Liver (tissue), 9 donors: ENCODE data around the gene SLC22A8. TPM values are rescaled to one million over a fixed set of nuclear protein-coding genes. Genes with fewer than 3 reads are reported as not detected.

ENCODE experiments used
- DNase-seq: peaks from one replicate; pipeline ENCODE4 v3.0.0-alpha.2; 2017; ENCODE audit warnings: low spot score
- H3K27ac ChIP-seq, 2 donors: one replicate each; pipeline ENCODE4 v1.7.0; 2013; ENCODE audit warnings: inconsistent platforms in 2 of 2, low read length in 2 of 2, control low read depth in 1 of 2, low read depth in 1 of 2, mild to moderate bottlenecking in 1 of 2
- H3K27me3 ChIP-seq, 4 donors: one replicate each; pipeline versions ENCODE4 v1.6.1 to v1.7.0; 2013; ENCODE audit warnings: low read length in 3 of 4, inconsistent platforms in 1 of 4, mild to moderate bottlenecking in 1 of 4, moderate library complexity in 1 of 4; ENCODE audit not compliant: control insufficient read depth in 4 of 4, insufficient read depth in 4 of 4
- H3K36me3 ChIP-seq, 4 donors: one replicate each; pipeline versions ENCODE4 v1.6.1 to v1.7.0; 2013; ENCODE audit warnings: low read length in 3 of 4, mild to moderate bottlenecking in 3 of 4, low read depth in 1 of 4, moderate library complexity in 1 of 4; ENCODE audit not compliant: control insufficient read depth in 4 of 4, insufficient read depth in 3 of 4
- H3K4me1 ChIP-seq, 4 donors: one replicate each; pipeline versions ENCODE4 v1.6.1 to v1.7.0; 2013; ENCODE audit warnings: low read length in 3 of 4, mild to moderate bottlenecking in 3 of 4, moderate library complexity in 1 of 4; ENCODE audit not compliant: control insufficient read depth in 4 of 4, insufficient read depth in 4 of 4
- H3K4me3 ChIP-seq, 3 donors: one replicate each; pipeline versions ENCODE4 v1.6.1 to v1.7.0; 2013; ENCODE audit warnings: low read length in 3 of 3, control low read depth in 1 of 3, low read depth in 1 of 3, mild to moderate bottlenecking in 1 of 3
- H3K9ac ChIP-seq, 2 donors: one replicate each; pipeline ENCODE4 v1.7.0; 2013; ENCODE audit warnings: low read length in 2 of 2, mild to moderate bottlenecking in 2 of 2, moderate library complexity in 2 of 2, control low read depth in 1 of 2, low read depth in 1 of 2
- H3K9me3 ChIP-seq, 4 donors: one replicate each; pipeline versions ENCODE4 v1.6.1 to v1.7.0; 2013; ENCODE audit warnings: low read length in 3 of 4; ENCODE audit not compliant: control insufficient read depth in 4 of 4
- ATF3 ChIP-seq: IDR thresholded peaks from 2 replicates; pipeline ENCODE4 v1.6.1; 2016; ENCODE audit warnings: antibody characterized with exemption
- CTCF ChIP-seq: fragments of 150-350 bp; IDR thresholded peaks from 2 replicates; pipeline ENCODE4 v1.5.1; 2017; ENCODE audit warnings: improper control_type of control experiment, low read depth, low read length; ENCODE audit not compliant: missing input control
- EGR1 ChIP-seq, 2 donors: IDR thresholded peaks; 2 replicates each; pipeline ENCODE4 v1.6.1; 2016 to 2018; ENCODE audit warnings: antibody characterized with exemption in 2 of 2, low read depth in 2 of 2
- FOXA1 ChIP-seq: IDR thresholded peaks from 2 replicates; pipeline ENCODE4 v1.6.1; 2016; ENCODE audit warnings: antibody characterized with exemption
- FOXA2 ChIP-seq: IDR thresholded peaks from 2 replicates; pipeline ENCODE4 v1.6.1; 2016; ENCODE audit warnings: antibody characterized with exemption
- GABPA ChIP-seq, 2 donors: IDR thresholded peaks in 1 of 2; conservative IDR thresholded peaks in 1 of 2; 2 replicates each; pipeline ENCODE4 v1.6.1; 2016; ENCODE audit warnings: antibody characterized with exemption in 2 of 2, mild to moderate bottlenecking in 1 of 2, moderate library complexity in 1 of 2
- HNF4A ChIP-seq, 2 donors: conservative IDR thresholded peaks; 2 replicates each; pipeline ENCODE4 v1.6.1; 2016; ENCODE audit warnings: antibody characterized with exemption in 2 of 2, mild to moderate bottlenecking in 2 of 2
- HNF4G ChIP-seq: IDR thresholded peaks from 2 replicates; pipeline ENCODE4 v1.6.1; 2016; ENCODE audit warnings: antibody characterized with exemption
- JUND ChIP-seq, 2 donors: IDR thresholded peaks; 2 replicates each; pipeline ENCODE4 v1.6.1; 2016; ENCODE audit warnings: antibody characterized with exemption in 2 of 2
- MAX ChIP-seq: IDR thresholded peaks from 2 replicates; pipeline ENCODE4 v1.6.1; 2016; ENCODE audit warnings: antibody characterized with exemption
- NR2F2 ChIP-seq: IDR thresholded peaks from 2 replicates; pipeline ENCODE4 v1.6.1; 2016; ENCODE audit warnings: antibody characterized with exemption
- RAD21 ChIP-seq, 2 donors: IDR thresholded peaks; 2 replicates each; pipeline ENCODE4 v1.6.1; 2016; ENCODE audit warnings: antibody characterized with exemption in 2 of 2, mild to moderate bottlenecking in 2 of 2
- REST ChIP-seq: IDR thresholded peaks from 2 replicates; pipeline ENCODE4 v1.6.1; 2016; ENCODE audit warnings: antibody characterized with exemption, mild to moderate bottlenecking
- RXRA ChIP-seq, 2 donors: IDR thresholded peaks; 2 replicates each; pipeline ENCODE4 v1.6.1; 2017 to 2018; ENCODE audit warnings: antibody characterized with exemption in 2 of 2, mild to moderate bottlenecking in 1 of 2
- SP1 ChIP-seq: IDR thresholded peaks from 2 replicates; pipeline ENCODE4 v1.6.1; 2018; ENCODE audit warnings: antibody characterized with exemption, mild to moderate bottlenecking
- YY1 ChIP-seq: IDR thresholded peaks from 2 replicates; pipeline ENCODE4 v1.6.1; 2016; ENCODE audit warnings: antibody characterized with exemption, mild to moderate bottlenecking
- ZBTB33 ChIP-seq: IDR thresholded peaks from 2 replicates; pipeline ENCODE4 v1.6.1; 2016; ENCODE audit warnings: antibody characterized with exemption
- WGBS: extraction: QIAGEN DNeasy Blood & Tissue Kit; methylation state at CpG from one replicate; pipeline ENCODE4 v1.1.7; 2013; 5-methylcytosine and 5-hydroxymethylcytosine counted together
- polyA plus RNA-seq, 2 donors: library from polyadenylated mRNA; stranded (reverse) in 1 of 2; unstranded in 1 of 2; fragments of 200-250 nt in 1 of 2; fragments of >200 nt in 1 of 2; fragmentation: Nextera tagmentation in 1 of 2; extraction: Ambion mirVana in 1 of 2; gene quantifications; one replicate each; pipeline versions ENCODE4 v1.2.1 to v1.2.3, GENCODE V29; 2013 to 2015
- total RNA-seq, 2 donors: library from RNA; depleted of rRNA; stranded (reverse); fragments of >200 nt; gene quantifications; one replicate each; pipeline ENCODE4 v1.2.3, GENCODE V29; 2014
- donor health status: healthy.
- donor health status: healthy.
- donor health status: healthy.
- donor health status: healthy.
- donor health status: healthy.

SLC22A8 gene
- total and polyA plus RNA-seq, 4 donors, result not detected

GRCh38 chr11:63017306-63017974 is 1.8 kb upstream of the SLC22A8 start:
- Histone ChIP-seq H3K9ac (no peak overlapping the region), H3K4me3 (no peak overlapping the region), H3K36me3 (no peaks in the 10 kb centered on the region), H3K27me3 (no peaks in the 10 kb centered on the region), H3K9me3 (no peaks in the 10 kb centered on the region), H3K27ac (no peak overlapping the region), H3K4me1 (no peaks in the 10 kb centered on the region)
- DNase-seq, result no peak
- WGBS, result 45% methylated on average over 8 of the region's 8 CpGs
- TF ChIP-seq ATF3 (no peak), RXRA (IDR thresholded peaks at IDR 0.05) (no peak), JUND (IDR thresholded peaks at IDR 0.05) (no peak), HNF4A (conservative IDR thresholded peaks at IDR 0.05) (no peak), REST (no peak), MAX (no peak), RAD21 (IDR thresholded peaks at IDR 0.05) (no peak), NR2F2 (no peak), FOXA1 (no peak), EGR1 (IDR thresholded peaks at IDR 0.05; ENCODE audit: low read depth in 2 of 2) (no peak), YY1 (no peak), HNF4G (no peak)

GRCh38 chr11:63014408-63015055 is 1.1 kb downstream of the SLC22A8 start:
- Histone ChIP-seq H3K9me3 (no peaks in the 10 kb centered on the region), H3K4me3 (no peak overlapping the region), H3K27ac (no peak overlapping the region), H3K36me3 (no peaks in the 10 kb centered on the region), H3K9ac (no peak overlapping the region), H3K4me1 (no peaks in the 10 kb centered on the region), H3K27me3 (no peaks in the 10 kb centered on the region)
- no peak for TF ChIP-seq EGR1 (IDR thresholded peaks at IDR 0.05; ENCODE audit: low read depth in 2 of 2)
- TF ChIP-seq JUND (IDR thresholded peaks at IDR 0.05), result no peak
- TF ChIP-seq RXRA (IDR thresholded peaks at IDR 0.05), result no peak
- TF ChIP-seq SP1, result no peak
- TF ChIP-seq GABPA (IDR thresholded peaks at IDR 0.05 in 1 of 2, conservative IDR thresholded peaks at IDR 0.05 in 1 of 2), result no peak
- TF ChIP-seq HNF4G, result no peak
- TF ChIP-seq CTCF, result no peak
- TF ChIP-seq MAX, result no peak
- no peak for TF ChIP-seq RAD21 (IDR thresholded peaks at IDR 0.05)
- TF ChIP-seq FOXA2, result no peak
- no peak for TF ChIP-seq ATF3
- no peak for TF ChIP-seq REST
- TF ChIP-seq FOXA1, result no peak
- no peak for TF ChIP-seq NR2F2
- TF ChIP-seq ZBTB33, result no peak
- WGBS, result 92% methylated on average over 13 of the region's 13 CpGs
- no peak for DNase-seq
